ENCODE results near the gene SORCS3.

DNA sequence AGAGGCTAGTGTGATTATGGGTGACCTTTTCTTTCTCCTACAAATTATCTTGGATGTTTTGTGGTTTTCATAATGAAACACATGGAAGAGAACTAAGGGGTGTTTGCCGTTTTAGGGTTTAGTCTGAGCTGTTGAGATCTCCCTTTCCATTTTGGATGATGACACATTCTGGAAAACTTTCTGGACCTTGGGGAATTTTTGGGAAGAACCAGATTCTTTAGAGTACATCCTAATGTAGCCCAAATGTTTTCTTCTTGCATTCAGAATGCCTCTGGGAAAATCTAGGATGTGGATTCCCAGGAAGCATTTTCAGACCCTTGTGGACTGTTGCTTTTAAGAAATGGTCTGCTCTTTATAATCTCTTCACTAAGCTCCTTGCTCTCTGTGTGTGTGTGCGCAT, 165.7 kb downstream of the SORCS3 start:
- TF ChIP-seq, protein P1, sequence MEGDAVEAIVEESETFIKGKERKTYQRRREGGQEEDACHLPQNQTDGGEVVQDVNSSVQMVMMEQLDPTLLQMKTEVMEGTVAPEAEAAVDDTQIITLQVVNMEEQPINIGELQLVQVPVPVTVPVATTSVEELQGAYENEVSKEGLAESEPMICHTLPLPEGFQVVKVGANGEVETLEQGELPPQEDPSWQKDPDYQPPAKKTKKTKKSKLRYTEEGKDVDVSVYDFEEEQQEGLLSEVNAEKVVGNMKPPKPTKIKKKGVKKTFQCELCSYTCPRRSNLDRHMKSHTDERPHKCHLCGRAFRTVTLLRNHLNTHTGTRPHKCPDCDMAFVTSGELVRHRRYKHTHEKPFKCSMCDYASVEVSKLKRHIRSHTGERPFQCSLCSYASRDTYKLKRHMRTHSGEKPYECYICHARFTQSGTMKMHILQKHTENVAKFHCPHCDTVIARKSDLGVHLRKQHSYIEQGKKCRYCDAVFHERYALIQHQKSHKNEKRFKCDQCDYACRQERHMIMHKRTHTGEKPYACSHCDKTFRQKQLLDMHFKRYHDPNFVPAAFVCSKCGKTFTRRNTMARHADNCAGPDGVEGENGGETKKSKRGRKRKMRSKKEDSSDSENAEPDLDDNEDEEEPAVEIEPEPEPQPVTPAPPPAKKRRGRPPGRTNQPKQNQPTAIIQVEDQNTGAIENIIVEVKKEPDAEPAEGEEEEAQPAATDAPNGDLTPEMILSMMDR (IDR thresholded peaks at IDR 0.05; ENCODE audit: insufficient read depth, low read length), result no peak
- no peak for TF ChIP-seq SPI1 (IDR thresholded peaks at IDR 0.05; ENCODE audit: borderline replicate concordance, low read depth)
- no peak for TF ChIP-seq GABPA (IDR thresholded peaks at IDR 0.05; ENCODE audit: low read depth)
- no peak for TF ChIP-seq POLR2AphosphoS5 (IDR thresholded peaks at IDR 0.05; ENCODE audit: low read depth)

All from HL-60 (cell line).